Body of pancreas (tissue), 4 donors: ENCODE results near the gene KRT12. TPM values are rescaled to one million over a fixed set of nuclear protein-coding genes. Genes with fewer than 3 reads are reported as not detected.

Experiments
- ATAC-seq: fragments of 150-250 bp; one replicate; pipeline ENCODE4 v1.9.1; 2016
- DNase-seq, 4 donors: peaks; one replicate each; pipeline ENCODE4 v3.0.0-alpha.2; 2019
- H3K27ac ChIP-seq, 4 donors: fragments of 200-600 bp; sonication (generic); 1 replicate in 3 of 4; 2 replicates in 1 of 4; pipeline versions ENCODE4 v1.5.1 to v1.6.1; 2016 to 2019; ENCODE audit warnings: mild to moderate bottlenecking in 1 of 4, mixed read lengths in 1 of 4, moderate library complexity in 1 of 4
- H3K27me3 ChIP-seq, 2 donors: fragments of 200-600 bp; sonication (generic); one replicate each; pipeline ENCODE4 v1.6.0; 2016; ENCODE audit warnings: mild to moderate bottlenecking in 1 of 2
- H3K36me3 ChIP-seq, 2 donors: fragments of 200-600 bp; sonication (generic); replicated peaks in 1 of 2; 2 replicates each; pipeline ENCODE4 v1.5.1; 2016; ENCODE audit warnings: low read depth in 2 of 2; ENCODE audit not compliant: insufficient read depth in 1 of 2
- H3K4me1 ChIP-seq: fragments of 200-600 bp; sonication (generic); one replicate; pipeline ENCODE4 v1.6.0; 2016
- H3K4me3 ChIP-seq, 2 donors: fragments of 200-600 bp; sonication (generic); 1 replicate in 1 of 2; 2 replicates in 1 of 2; pipeline ENCODE4 v1.5.1; 2016 to 2019
- H3K9me3 ChIP-seq, 3 donors: fragments of 200-600 bp; sonication (generic); 1 replicate in 2 of 3; 2 replicates in 1 of 3; pipeline ENCODE4 v1.5.1; 2016
- POLR2A ChIP-seq, 3 donors: fragments of 450-650 bp; IDR thresholded peaks; one replicate each; pipeline ENCODE4 v1.6.1; 2016; ENCODE audit warnings: antibody characterized with exemption in 3 of 3, mild to moderate bottlenecking in 2 of 3
- WGBS, 2 donors: methylation state at CpG; one replicate each; pipeline ENCODE4 v1.1.5; 2017; 5-methylcytosine and 5-hydroxymethylcytosine counted together
- intact Hi-C: fragments of 100-400 bp; cut with DNase I; formaldehyde crosslinking; loops from one replicate; pipeline ENCODE4 v1.15.1; 2023
- total RNA-seq, 2 donors: library from RNA; depleted of rRNA; stranded (reverse); fragments of >200 nt; gene quantifications; one replicate each; pipeline ENCODE4 v1.1.0, GENCODE V29; 2016
- TF ChIP-seq, protein P1 (sequence below), 7 experiments: fragments of 450-650 bp in 4 of 7; fragments of 200-600 bp in 3 of 7; sonication (generic) in 3 of 7; IDR thresholded peaks; one replicate each; pipeline ENCODE4 v1.5.1; 2016 to 2019; ENCODE audit warnings: antibody characterized with exemption in 7 of 7

KRT12 gene
- total RNA-seq = not detected

DNA sequence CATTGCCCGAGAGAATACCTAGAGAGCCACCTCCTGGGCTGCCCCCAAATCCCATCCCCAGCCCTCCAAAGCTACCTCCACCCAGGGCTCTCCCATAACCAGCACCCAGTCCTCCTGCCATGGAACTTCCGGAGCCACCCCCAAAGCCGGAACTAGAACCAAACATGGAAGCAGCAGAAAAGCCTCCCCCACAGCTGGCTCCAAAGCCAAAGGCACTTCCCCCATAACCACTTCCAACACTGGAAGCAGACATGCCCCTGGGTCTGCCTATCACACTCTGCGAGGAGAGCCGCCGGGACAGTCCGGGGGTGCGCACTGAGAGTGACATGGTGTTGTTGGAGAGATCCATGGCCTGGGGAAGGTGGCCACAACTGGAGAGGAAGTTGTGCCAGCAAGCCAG is at the start of gene KRT12:
TSS of gene KRT12 (minus strand) at position 386 of the 400 bp plus-strand sequence. CDS start at position 349, 37 bp downstream.
- Histone ChIP-seq H3K27me3 (no peaks in the 10 kb centered on the region), H3K9me3 (no peaks in the 10 kb centered on the region), H3K4me1 (no peaks in the 10 kb centered on the region), H3K27ac (no peak within 1 kb of the TSS), H3K36me3 (no peaks in the 10 kb centered on the region), H3K4me3 (no peak within 1 kb of the TSS)
- 80 to 84% methylated on average over 6 to 8 of the region's 8 CpGs for WGBS, 2 donors
- DNase-seq (no peak), ATAC-seq (no peak)
- intact Hi-C loops = no loop called here
- TF ChIP-seq, protein P1, sequence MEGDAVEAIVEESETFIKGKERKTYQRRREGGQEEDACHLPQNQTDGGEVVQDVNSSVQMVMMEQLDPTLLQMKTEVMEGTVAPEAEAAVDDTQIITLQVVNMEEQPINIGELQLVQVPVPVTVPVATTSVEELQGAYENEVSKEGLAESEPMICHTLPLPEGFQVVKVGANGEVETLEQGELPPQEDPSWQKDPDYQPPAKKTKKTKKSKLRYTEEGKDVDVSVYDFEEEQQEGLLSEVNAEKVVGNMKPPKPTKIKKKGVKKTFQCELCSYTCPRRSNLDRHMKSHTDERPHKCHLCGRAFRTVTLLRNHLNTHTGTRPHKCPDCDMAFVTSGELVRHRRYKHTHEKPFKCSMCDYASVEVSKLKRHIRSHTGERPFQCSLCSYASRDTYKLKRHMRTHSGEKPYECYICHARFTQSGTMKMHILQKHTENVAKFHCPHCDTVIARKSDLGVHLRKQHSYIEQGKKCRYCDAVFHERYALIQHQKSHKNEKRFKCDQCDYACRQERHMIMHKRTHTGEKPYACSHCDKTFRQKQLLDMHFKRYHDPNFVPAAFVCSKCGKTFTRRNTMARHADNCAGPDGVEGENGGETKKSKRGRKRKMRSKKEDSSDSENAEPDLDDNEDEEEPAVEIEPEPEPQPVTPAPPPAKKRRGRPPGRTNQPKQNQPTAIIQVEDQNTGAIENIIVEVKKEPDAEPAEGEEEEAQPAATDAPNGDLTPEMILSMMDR (IDR thresholded peaks at IDR 0.05) = no peak
- no peak for TF ChIP-seq POLR2A (IDR thresholded peaks at IDR 0.05)

DNA sequence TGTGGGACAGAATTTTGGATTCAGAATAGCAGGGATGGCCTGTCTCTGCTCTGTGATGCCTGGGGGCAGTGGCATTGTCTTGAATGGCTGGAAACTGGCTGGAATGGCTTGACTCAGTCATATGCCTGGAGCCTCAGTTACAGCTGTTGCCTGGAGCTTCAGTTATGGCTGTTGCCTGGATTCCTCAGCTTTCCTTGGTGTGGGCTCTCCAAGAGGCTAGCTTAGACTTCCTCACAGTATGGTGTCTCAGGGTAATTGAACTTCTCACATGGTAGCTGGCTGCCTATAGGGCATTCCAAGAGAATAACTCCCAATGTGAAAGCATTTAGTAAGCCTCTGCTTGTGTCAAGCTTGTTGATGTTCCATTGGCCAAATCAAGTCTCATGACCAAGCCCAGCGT is 49.3 kb upstream of the KRT12 start:
- WGBS, 2 donors = 33 to 60% methylated on average over 1 of the region's 1 CpG
- Histone ChIP-seq H3K27me3 (no peaks in the 10 kb centered on the region), H3K36me3 (no peaks in the 10 kb centered on the region), H3K27ac (peak overlapping the region in 2 of 4 donors; percentile 39 to 62), H3K9me3 (no peaks in the 10 kb centered on the region), H3K4me3 (no peak overlapping the region), H3K4me1 (no peaks in the 10 kb centered on the region)
- ATAC-seq (no peak), DNase-seq (no peak)
- TF ChIP-seq, protein P1 (IDR thresholded peaks at IDR 0.05) = no peak
- TF ChIP-seq POLR2A (IDR thresholded peaks at IDR 0.05) = no peak
- intact Hi-C loops = no loop called here

DNA sequence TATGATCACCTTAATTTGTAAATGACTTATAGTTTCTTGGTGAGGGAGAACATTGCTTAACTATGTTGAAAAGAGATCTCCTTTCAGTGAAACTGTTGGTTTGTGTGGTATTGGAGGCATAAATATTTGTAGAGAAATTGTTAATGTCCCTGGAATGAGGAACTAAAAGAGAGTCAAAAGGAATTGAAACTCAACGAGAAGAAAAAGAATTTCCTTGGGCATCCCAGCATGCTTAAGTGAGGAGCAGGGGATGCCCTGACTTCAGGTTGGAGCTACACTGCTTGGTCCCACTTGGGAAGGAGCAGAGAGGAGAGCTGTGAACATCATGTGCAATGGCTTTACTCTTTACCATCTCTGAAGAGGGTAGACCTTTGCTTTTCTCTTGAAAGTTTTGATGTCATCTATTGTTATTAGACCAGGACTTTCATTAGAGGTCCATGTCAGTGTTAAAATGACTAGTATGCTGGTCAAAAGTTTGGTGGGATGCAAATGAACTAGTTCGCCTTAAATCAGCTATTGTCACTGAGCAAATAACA is 48.8 kb upstream of the KRT12 start:
- H3K36me3 ChIP-seq = no peaks in the 10 kb centered on the region
- intact Hi-C loops = no loop called here
- no peaks in the 10 kb centered on the region for H3K27me3 ChIP-seq
- H3K27ac ChIP-seq = peak overlapping the region in 2 of 4 donors; percentile 39 to 62
- no peak overlapping the region for H3K4me3 ChIP-seq
- 34 to 47% methylated on average over 2 of the region's 2 CpGs for WGBS, 2 donors
- no peaks in the 10 kb centered on the region for H3K4me1 ChIP-seq
- DNase-seq = no peak
- ATAC-seq = peak; percentile 61
- TF ChIP-seq POLR2A (IDR thresholded peaks at IDR 0.05) = no peak
- TF ChIP-seq, protein P1 (IDR thresholded peaks at IDR 0.05) = no peak
- H3K9me3 ChIP-seq = no peaks in the 10 kb centered on the region

DNA sequence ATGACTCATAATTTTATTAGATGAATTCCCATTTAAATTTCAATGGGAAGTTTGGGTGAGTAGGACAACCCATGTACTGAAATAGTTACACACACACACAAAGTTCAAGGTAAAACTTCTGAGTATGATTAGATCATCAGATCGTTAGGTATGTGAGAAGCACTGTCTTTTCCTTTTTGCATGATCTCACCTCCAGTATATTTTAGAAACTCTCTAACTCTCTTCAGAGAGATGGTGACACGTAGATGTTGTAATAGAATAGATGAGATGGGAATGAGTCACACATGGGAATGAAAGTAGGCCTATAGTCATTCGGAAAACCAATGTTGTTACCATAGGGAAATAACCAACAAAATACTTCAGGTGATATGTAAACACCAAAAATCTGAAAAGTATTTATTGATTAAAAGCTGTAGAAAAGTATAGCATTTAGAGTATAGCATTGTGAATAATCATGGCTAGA is 48.2 kb upstream of the KRT12 start:
- peak; percentile 84 for ATAC-seq
- H3K4me3 ChIP-seq = no peak overlapping the region
- H3K27ac ChIP-seq = peak overlapping the region in 2 of 4 donors; percentile 39 to 62
- intact Hi-C loops = no loop called here
- DNase-seq = no peak
- H3K36me3 ChIP-seq = no peaks in the 10 kb centered on the region
- TF ChIP-seq, protein P1 (IDR thresholded peaks at IDR 0.05) = no peak
- no peak for TF ChIP-seq POLR2A (IDR thresholded peaks at IDR 0.05)
- H3K4me1 ChIP-seq = no peaks in the 10 kb centered on the region
- no peaks in the 10 kb centered on the region for H3K27me3 ChIP-seq
- no peaks in the 10 kb centered on the region for H3K9me3 ChIP-seq
- WGBS, 2 donors = 41 to 44% methylated on average over 3 of the region's 3 CpGs
